ENCODE data around the gene CACNA1S.

The CACNA1S gene

GRCh38 chr1:201036188-201036842, 75.9 kb downstream of the CACNA1S start:
- DNase-seq (ENCODE audit: low read depth in 2 of 3, low spot score in 2 of 3) = no peak

- DNase-seq (ENCODE audit: low read depth in 2 of 3, low spot score in 2 of 3) = no peak
Observed at GRCh38 chr1:201034671-201035070, 77.6 kb downstream of the CACNA1S start.

DNA sequence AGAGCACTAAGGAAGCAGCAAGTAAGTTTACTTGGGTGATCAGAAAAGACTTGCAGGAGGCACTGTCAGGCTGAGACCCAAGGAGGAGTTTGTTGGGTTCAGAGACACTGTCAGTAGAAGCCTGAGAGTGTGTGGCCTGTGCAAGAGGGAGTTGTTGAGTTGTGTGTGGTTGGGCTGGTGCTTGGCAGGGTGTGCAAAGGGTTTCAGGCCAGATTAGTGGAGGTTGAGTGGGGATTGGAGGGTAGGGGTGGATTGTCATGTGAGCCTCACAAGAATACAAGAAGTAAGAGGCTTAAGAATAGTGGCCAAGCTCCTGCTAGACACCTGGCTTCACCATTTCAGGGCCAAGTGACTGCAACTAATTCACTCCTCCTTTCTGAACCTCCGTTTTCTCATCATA, 79.8 kb downstream of the CACNA1S start:
- no peak for DNase-seq (ENCODE audit: low read depth in 2 of 3, low spot score in 2 of 3)

GRCh38 chr1:201028461-201028889, 83.8 kb downstream of the CACNA1S start:
- DNase-seq (ENCODE audit: low read depth in 2 of 3, low spot score in 2 of 3) = no peak

DNA sequence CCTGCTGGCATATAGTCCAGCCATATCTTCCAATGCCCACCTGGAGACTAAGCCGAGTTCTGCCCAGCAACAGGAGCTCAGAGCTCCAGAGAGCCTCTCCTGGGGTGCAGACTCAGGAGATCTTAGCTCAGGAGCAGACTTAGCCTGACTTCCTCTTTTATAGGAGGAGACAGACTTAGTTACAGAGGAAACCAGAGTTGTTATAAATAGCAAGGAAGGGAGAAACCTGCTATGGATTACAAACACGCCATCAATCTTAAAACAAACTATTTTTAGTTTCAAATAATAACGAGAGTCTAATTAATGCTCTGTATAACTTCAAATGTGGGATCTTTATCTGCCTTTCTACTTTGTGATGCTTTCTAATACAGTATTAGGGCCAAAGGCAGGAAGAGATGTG, 85.4 kb downstream of the CACNA1S start:
- no peak for DNase-seq (ENCODE audit: low read depth in 2 of 3, low spot score in 2 of 3)

DNA sequence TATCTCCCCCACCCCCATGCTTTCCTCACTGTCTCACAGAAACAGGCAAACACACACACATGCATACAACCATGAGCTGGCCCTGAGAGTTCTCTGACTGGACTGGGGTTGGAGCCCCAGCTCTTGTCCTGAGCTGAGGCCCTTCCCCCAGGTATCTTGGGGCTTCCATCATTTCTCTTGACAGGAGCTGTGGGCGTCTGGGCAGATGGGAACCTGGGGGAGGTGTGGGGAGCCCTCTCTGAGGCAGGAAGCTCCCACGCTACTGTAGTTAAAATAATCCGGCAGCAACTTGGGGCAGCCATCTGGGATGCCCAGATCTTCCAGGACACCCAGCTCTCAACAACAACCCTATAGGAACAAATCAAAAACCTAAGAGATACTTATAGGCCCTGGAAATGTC, 86.0 kb downstream of the CACNA1S start:
- DNase-seq (ENCODE audit: low read depth in 2 of 3, low spot score in 2 of 3) = no peak

GRCh38 chr1:201025571-201026002, 86.6 kb downstream of the CACNA1S start:
- DNase-seq (ENCODE audit: low read depth in 2 of 3, low spot score in 2 of 3) = no peak

DNA sequence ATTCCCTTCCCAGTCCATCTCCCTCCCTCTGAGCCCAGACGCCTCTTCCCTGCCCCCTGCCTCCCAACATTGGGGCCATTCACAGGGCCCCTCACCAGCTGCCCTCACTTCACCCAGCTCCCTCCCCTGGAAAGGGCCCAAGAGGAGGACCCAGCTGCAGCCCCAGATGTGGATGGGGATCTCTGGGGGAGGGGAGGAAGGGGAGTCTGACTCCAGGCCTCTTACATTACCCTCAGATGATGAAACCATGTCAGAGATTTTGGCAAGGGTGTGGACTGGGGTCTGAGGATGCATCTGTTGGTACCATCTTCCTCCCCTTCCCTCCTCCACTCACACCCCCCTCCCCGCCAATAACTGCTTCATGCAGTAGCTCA, 87.6 kb downstream of the CACNA1S start:
- no peak for DNase-seq (ENCODE audit: low read depth in 2 of 3, low spot score in 2 of 3)

GRCh38 chr1:201023920-201024624, 88.2 kb downstream of the CACNA1S start:
- no peak for DNase-seq (ENCODE audit: low read depth in 2 of 3, low spot score in 2 of 3)

GRCh38 chr1:201023517-201023902, 88.7 kb downstream of the CACNA1S start, which contains the start of gene KIF21B:
Gene KIF21B, minus strand, starts transcription at chr1:201023714. Its CDS starts 331 bp downstream, at chr1:201023383.
- peak; percentile 74 to 85 (median 75) for DNase-seq (ENCODE audit: low read depth in 2 of 3, low spot score in 2 of 3)

GRCh38 chr1:201022820-201023516, 89.3 kb downstream of the CACNA1S start:
- DNase-seq (ENCODE audit: low read depth in 2 of 3, low spot score in 2 of 3) = no peak

DNA sequence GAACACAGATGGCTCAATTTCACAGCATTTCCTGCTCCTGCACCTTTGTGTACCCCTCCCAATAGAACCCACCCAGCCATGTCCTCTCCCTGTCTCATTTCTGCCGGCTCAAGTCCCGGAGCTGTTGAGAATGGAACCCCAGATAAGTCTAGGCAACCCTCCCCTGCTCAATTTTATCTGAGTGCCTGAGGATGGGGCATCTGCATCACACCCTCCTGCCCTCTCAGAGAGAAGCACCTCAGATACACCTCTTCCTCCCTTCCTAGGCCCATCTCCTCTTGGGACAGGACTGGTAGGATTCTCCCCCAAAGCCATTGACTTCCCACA, 89.8 kb downstream of the CACNA1S start:
- no peak for DNase-seq (ENCODE audit: low read depth in 2 of 3, low spot score in 2 of 3)

DNA sequence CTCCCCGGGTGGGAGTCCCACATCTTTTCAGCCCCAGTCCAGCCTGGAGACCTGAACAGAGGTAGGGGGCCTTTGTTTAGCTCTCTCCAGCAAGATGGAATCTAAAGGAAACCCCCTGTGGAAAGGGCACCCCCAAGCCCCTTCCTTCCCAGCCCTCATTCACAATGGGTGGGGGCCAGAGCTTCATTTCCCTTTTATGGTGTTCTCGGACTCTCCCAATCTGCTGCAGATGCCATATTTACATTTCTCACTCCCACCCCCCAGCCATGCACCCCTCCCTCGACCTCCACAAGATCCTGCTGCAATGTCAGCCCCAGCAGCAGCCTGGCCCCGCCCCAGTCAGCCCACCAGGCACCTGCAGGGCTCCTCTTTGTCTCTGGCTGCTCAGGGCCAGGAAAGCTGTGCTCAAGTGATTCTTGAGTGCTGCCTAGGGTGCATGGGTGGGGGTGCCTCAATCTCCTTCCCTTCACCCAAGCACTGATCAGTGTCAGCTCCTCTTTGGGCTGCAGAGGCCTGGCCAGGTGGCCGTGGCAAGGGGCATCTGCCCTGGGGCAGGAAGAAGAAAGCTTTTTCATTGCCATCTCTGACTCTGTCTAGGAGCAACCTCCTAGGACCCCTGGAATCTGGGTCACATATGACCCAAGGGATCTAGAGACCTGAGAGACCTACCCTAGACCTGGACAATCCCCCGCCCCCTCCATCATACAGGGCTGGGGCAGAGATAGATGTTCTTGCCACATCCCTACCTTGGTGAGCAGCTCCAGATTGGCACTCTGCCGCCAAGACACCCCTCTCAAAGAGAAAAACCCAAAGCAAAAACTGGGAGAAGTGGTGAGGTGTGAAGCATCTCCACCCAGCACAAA, 90.4 kb downstream of the CACNA1S start:
- DNase-seq (ENCODE audit: low read depth in 2 of 3, low spot score in 2 of 3) = no peak

DNA sequence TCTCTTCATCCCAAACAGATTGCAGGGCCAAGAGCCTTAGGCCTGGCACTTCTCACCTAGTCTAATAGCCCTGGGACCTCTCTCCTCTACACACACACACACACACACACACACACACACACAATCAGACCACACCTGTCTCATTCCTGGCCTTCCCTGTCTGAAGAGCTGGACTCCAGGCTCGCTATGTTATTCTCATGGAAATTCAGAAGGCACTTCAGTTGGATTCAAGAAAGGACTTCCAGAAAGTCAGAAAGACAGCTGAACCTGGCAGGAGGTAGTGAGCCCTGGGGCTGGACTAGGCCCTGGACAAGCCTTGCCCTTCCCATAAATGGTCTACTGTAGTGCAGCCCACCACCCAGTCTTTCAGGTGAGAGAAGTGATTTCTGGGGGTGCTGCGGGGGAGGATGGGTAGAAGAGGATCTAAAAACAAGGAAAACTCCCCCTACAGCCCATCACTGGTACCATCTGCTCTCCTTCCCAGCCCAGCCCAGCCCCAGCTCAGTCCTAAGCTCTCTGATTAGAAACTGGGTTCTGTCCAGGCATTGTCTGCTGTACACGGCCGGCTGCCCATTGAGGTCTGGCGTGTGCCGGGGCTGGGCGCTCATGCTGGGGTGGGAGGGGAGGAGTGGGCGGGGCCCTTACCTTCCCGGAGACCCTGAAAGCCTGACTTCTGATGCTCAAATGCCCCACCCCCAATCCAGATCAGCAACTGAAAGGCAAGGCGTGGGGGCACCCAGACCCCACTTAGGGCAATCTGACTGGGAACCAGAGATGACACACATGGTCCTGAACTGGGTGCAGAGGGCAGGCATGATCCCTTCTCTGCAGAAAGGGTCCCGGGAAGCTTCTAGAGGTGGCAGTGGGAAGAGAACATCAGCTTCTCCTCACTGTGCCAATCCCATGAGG, 91.3 kb downstream of the CACNA1S start:
- DNase-seq (ENCODE audit: low read depth in 2 of 3, low spot score in 2 of 3) = no peak

DNA sequence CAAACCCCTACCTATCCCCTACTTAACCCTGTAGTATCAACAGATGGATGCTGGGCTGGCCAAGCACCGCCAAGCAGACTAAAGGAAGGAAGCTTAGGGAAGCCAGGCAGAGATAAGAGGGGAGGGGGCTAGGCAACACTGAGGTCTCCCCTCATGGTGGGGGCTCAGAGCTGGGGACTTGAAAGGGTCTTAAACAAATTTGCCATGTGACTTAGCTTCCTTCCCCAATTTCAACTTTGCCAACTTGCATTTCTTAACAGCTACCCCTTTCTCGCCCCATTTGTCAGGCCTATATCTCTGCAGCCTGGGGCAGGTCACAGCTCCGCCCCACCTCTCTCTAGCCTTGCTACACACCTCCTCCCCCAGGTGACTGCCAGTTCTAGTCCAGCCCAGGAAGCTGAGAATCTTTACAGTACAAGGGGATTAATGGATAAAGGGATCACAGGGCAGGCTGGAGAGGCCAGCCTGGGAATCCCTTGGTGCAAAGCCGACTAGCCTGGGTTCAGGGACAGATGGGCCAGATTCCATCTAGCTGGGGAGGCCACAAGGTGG, 92.1 kb downstream of the CACNA1S start:
- DNase-seq (ENCODE audit: low read depth in 2 of 3, low spot score in 2 of 3) = no peak

DNA sequence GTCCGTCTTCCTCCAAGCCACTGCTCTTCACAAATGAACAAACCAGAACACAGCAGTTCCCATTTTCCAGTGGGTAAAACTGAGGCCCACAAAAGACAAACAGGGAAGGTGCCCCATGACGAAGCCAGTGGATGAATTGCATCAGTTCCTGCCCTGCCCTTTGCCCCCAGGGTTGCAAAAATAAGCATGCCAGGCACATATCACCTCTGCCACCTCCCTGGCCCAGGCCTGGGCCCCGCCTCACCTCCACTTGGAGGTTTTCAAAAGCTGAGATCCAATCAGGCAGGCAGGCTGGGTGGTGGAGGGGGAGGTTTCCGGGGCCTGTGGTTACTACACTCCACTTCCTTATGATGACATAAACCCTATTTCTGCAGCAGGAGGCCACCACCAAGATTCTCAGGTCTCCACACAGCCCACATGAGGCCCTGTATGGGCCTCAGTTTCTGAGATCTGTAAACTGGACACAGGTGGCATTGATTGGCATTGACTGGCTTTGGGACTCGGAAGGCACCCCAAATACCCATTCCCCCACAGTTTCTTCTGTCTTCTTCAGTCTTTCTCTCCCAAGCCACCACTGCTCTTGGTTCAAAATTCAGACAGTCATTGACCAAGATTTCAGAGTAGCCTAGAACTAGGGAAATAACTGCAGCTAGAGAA, 92.8 kb downstream of the CACNA1S start:
- peak in 2 of 3 experiments; percentile 60 to 83 for DNase-seq (ENCODE audit: low read depth in 2 of 3, low spot score in 2 of 3)

GRCh38 chr1:201017828-201018163, 94.4 kb downstream of the CACNA1S start:
- DNase-seq (ENCODE audit: low read depth in 2 of 3, low spot score in 2 of 3) = no peak

GRCh38 chr1:201016943-201017827, 95.0 kb downstream of the CACNA1S start:
- DNase-seq (ENCODE audit: low read depth in 2 of 3, low spot score in 2 of 3) = no peak

DNA sequence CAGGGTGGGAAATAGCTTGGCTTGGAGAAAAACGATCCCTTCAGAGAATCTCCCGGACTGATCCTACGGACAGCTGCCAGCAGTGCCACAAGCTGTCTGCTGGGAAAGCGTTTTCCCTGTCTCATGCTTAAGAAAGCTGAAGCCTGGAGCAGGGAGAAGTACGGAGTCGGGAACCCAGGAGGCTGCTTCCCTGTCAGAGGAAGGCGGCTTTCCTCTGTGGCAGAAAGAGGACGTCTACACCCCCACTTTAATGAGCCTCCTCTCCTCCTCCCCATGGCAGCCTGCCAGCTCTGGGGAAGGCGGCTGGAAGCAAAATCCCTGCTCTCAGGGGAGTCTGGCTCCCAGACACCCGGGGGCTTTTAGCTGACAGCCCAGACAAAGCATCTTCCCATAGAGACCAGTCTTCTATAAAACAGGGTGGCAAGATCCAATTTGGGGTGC, 96.0 kb downstream of the CACNA1S start:
- no peak for DNase-seq (ENCODE audit: low read depth in 2 of 3, low spot score in 2 of 3)
